ENCODE data around the gene SLC35F3.

SLC35F3 gene

DNA sequence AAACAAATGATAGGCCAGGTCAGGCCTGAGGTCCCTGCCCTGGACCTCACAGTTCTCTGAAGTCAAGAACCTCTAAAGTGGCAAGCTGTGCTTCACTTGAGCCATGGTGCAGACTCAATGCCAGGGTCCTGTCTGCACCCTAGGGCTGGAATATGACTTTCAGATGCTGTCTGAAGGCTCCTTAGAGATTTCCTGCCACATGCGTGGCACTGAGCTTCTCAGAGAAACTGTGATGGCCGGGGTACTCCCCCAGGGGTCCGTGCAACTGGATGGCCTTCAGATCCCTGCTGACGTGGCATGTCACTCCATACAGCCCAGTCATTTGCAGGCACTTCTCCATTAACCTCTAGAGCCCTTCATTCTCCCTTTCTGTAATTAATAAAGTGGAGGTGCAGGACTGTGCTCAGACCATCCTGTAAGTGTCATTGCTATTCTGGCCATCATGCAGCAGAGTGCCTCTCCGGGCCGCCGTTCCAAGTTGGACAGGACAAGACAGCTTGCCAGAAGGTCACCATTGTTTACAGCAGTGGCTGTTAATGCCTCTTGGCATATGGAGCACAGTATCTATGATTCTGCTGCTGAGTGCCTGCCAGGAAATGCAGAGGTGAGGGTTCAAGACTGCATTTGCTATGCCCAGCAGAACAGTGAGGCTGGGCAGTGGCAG is 263.7 kb downstream of the SLC35F3 start:
- H3K4me3 ChIP-seq (ENCODE audit: low read depth, low read length) = no peak overlapping the region
- no peak for DNase-seq (ENCODE audit: low read depth)
- TF ChIP-seq, protein P1, sequence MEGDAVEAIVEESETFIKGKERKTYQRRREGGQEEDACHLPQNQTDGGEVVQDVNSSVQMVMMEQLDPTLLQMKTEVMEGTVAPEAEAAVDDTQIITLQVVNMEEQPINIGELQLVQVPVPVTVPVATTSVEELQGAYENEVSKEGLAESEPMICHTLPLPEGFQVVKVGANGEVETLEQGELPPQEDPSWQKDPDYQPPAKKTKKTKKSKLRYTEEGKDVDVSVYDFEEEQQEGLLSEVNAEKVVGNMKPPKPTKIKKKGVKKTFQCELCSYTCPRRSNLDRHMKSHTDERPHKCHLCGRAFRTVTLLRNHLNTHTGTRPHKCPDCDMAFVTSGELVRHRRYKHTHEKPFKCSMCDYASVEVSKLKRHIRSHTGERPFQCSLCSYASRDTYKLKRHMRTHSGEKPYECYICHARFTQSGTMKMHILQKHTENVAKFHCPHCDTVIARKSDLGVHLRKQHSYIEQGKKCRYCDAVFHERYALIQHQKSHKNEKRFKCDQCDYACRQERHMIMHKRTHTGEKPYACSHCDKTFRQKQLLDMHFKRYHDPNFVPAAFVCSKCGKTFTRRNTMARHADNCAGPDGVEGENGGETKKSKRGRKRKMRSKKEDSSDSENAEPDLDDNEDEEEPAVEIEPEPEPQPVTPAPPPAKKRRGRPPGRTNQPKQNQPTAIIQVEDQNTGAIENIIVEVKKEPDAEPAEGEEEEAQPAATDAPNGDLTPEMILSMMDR (IDR thresholded peaks at IDR 0.05; ENCODE audit: control insufficient read depth, extremely low read depth, insufficient read depth) = no peak

DNA sequence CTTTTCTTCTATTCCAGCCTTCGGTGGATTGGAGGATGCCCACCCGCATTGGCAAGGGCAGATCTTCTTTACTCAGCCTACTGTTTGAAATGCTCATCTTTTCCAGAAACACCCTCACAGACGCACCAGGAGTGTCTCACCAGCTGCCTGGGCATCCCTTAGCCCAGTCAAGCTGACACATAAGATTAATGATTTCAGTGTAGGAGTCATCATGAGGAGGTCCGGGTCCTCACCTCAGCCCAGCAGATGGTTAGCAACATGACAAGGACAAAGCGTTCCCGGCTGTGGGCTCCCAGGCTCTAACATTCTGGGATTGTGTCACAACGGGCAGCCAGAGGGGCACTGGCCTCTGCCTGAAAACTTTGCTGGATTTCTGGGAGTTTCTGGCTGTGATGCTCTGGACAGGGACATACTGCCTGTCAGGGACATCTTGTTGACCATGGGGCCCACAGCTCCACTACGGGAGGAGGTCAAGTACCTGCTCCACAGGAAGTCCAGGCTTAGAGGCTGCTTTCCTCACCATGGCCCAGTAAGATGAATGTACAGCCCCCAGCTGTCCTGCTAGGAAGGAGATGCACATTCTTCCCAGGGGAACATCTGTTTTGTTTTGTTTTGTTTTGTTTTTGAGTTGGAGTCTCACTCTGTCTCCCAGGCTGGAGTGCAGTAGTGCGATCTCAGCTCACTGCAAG is 264.8 kb downstream of the SLC35F3 start:
- DNase-seq (ENCODE audit: low read depth) = no peak
- no peak overlapping the region for H3K4me3 ChIP-seq (ENCODE audit: low read depth, low read length)
- TF ChIP-seq, protein P1 (IDR thresholded peaks at IDR 0.05; ENCODE audit: control insufficient read depth, extremely low read depth, insufficient read depth) = no peak

DNA sequence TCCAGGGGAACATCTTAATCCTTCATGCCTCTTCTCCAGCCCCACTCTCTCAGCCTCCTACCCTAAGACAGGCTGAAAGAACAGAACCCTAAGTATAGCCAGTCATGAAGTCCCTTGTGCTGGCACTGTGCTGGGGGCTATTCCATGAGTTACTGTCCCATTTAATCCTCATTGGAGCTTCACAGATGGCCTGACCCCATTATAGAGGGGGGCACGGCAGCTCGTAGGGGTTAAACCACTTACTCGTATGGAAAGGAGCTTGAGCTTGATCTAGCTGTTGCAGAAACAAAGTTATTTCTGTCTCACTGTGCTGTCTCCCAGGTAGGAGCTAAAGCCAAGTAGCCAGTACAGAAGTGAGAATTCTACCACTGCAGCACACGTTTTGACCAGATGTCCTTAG is 265.6 kb downstream of the SLC35F3 start:
- H3K4me3 ChIP-seq (ENCODE audit: low read depth, low read length) = no peak overlapping the region
- TF ChIP-seq, protein P1 (IDR thresholded peaks at IDR 0.05; ENCODE audit: control insufficient read depth, extremely low read depth, insufficient read depth) = no peak
- DNase-seq (ENCODE audit: low read depth) = no peak

DNA sequence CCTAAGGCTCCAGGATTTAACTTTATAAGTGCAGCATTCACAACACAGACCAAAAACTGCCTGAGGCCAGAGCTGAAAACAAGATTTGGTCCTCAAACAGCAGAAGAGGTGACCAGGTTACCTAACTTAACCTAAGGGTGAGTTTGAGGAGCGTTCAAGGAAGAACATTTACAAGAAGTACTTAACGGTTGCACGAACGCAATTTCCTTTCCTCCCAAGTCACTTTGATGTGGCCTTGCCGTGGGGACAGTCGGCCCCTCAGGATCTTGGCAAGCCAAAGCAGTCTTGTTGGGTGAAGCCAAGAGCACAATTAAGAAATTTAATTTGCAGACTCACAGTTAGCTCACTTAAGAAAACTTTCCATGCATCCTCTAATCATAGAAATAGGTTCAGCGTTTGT is 266.1 kb downstream of the SLC35F3 start:
- DNase-seq (ENCODE audit: low read depth) = no peak
- no peak overlapping the region for H3K4me3 ChIP-seq (ENCODE audit: low read depth, low read length)
- TF ChIP-seq, protein P1 (IDR thresholded peaks at IDR 0.05; ENCODE audit: control insufficient read depth, extremely low read depth, insufficient read depth) = no peak

DNA sequence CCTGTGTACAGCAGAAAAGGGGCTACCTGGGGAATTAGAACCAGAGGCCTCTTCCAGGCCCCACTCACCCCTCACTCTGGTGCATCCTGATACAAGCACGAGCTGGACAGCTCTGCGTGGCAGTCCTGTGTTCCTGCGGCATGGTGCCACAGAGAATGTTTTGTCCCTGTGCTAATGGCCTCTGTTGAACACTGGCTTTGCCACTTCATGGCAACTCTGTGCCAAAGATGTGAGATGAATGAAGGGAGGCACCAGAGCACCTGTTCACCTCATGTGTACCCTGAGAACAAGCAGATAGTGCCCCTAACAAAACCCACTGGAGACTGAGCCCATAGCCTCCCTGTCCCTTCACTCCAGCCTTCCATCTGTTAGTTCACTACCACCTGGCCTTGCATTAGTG is 269.5 kb downstream of the SLC35F3 start:
- DNase-seq (ENCODE audit: low read depth) = no peak
- no peak overlapping the region for H3K4me3 ChIP-seq (ENCODE audit: low read depth, low read length)
- TF ChIP-seq, protein P1 (IDR thresholded peaks at IDR 0.05; ENCODE audit: control insufficient read depth, extremely low read depth, insufficient read depth) = no peak

DNA sequence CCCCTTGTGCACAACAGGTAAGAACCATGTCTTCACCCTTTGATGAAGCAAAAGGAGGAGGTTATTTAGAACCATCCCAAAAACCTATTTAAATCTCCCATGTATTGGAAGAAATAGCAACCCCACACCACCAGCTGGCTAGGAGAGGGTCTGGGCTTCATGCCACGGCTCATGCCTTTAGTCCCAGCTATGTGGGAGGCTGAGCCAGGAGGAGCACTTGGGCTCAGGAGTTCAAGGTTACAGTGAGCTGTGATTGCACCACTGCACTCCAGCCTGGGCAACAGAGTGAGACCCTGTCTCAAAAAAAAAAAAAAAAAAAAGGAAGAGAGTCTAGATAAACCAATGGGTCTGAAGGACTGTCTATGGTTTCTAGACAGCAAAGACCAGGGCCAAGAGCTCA is 270.9 kb downstream of the SLC35F3 start:
- H3K4me3 ChIP-seq (ENCODE audit: low read depth, low read length) = no peak overlapping the region
- TF ChIP-seq, protein P1 (IDR thresholded peaks at IDR 0.05; ENCODE audit: control insufficient read depth, extremely low read depth, insufficient read depth) = no peak
- no peak for DNase-seq (ENCODE audit: low read depth)

Data from LNCaP clone FGC (cell line).